ENCODE measurements around the gene ARPIN.

GRCh38 chr15:89893696-89894447, 18.9 kb downstream of the ARPIN start, which contains the start of gene AP3S2:
- TF ChIP-seq PHF8 (IDR thresholded peaks at IDR 0.05; ENCODE audit: borderline replicate concordance, low read depth) (no peak; the same call in 1 of the 2 replicates), CTCF (IDR thresholded peaks at IDR 0.05) (no peak)

Measured in A549 (cell line).